ENCODE results near the gene DVL2. TPM values are rescaled to one million over a fixed set of nuclear protein-coding genes. Genes with fewer than 3 reads are reported as not detected.

The DVL2 gene
- total RNA-seq, 2 donors from 2014 or later: 32.4 to 42.4 TPM

GRCh38 chr17:7262935-7263800 is 28.9 kb upstream of the DVL2 start:
- no peak for TF ChIP-seq CTCF (IDR thresholded peaks at IDR 0.05)
- H3K36me3 ChIP-seq: no peaks in the 10 kb centered on the region
- H3K9me3 ChIP-seq: no peaks in the 10 kb centered on the region
- no peaks in the 10 kb centered on the region for H3K4me1 ChIP-seq
- no peaks in the 10 kb centered on the region for H3K27me3 ChIP-seq
- H3K9ac ChIP-seq (ENCODE audit: low read depth in 2 of 2, low read length in 2 of 2): peak overlapping the region; percentile 87 to 96
- peak overlapping the region; percentile 93 for H3K27ac ChIP-seq
- peak overlapping the region; percentile 77 for H3K4me3 ChIP-seq
- DNase-seq: peak; percentile 98
- intact Hi-C loops (cut with DNase I): loop anchor here (5.0 kb wide), 1 partner anchor 34 kb away; no protein-coding TSS in a partner anchor

GRCh38 chr17:7262192-7262934 is 28.0 kb upstream of the DVL2 start, which contains the start of gene CLDN7:
Gene CLDN7 (minus strand): TSS chr17:7262478. CDS start chr17:7262043, 435 bp downstream.
- Histone ChIP-seq H3K4me3 (peak within 1 kb of the TSS; percentile 77), H3K4me1 (no peaks in the 10 kb centered on the region), H3K9me3 (no peaks in the 10 kb centered on the region), H3K27me3 (no peaks in the 10 kb centered on the region), H3K9ac (ENCODE audit: low read depth in 2 of 2, low read length in 2 of 2) (peak within 1 kb of the TSS; percentile 87 to 96), H3K36me3 (no peaks in the 10 kb centered on the region), H3K27ac (peak within 1 kb of the TSS; percentile 93)
- TF ChIP-seq CTCF (IDR thresholded peaks at IDR 0.05): no peak
- intact Hi-C loops (cut with DNase I): loop anchor here (5.0 kb wide), 1 partner anchor 35 kb away; no protein-coding TSS in a partner anchor
- peak; percentile 96 for DNase-seq

- Histone ChIP-seq H3K4me1 (no peaks in the 10 kb centered on the region), H3K36me3 (no peaks in the 10 kb centered on the region), H3K27ac (peak overlapping the region; percentile 93), H3K9me3 (no peaks in the 10 kb centered on the region), H3K9ac (ENCODE audit: low read depth in 2 of 2, low read length in 2 of 2) (peak overlapping the region; percentile 80 to 96), H3K27me3 (no peaks in the 10 kb centered on the region), H3K4me3 (peak overlapping the region; percentile 77)
- no peak for TF ChIP-seq CTCF (IDR thresholded peaks at IDR 0.05)
- intact Hi-C loops (cut with DNase I): loop anchor here (5.0 kb wide), 1 partner anchor 36 kb away; no protein-coding TSS in a partner anchor
- DNase-seq: no peak
These were observed 27.3 kb upstream of the DVL2 start for GRCh38 chr17:7261379-7262191.

GRCh38 chr17:7260651-7261378 is 26.5 kb upstream of the DVL2 start:
- H3K27me3 ChIP-seq: no peaks in the 10 kb centered on the region

More at GRCh38 chr17:7260651-7261378, 26.5 kb upstream of the DVL2 start:
- TF ChIP-seq CTCF (IDR thresholded peaks at IDR 0.05): no peak
- Histone ChIP-seq H3K4me1 (no peaks in the 10 kb centered on the region), H3K9me3 (no peaks in the 10 kb centered on the region), H3K27ac (peak overlapping the region; percentile 93), H3K4me3 (peak overlapping the region; percentile 77), H3K36me3 (no peaks in the 10 kb centered on the region), H3K9ac (ENCODE audit: low read depth in 2 of 2, low read length in 2 of 2) (peak overlapping the region; percentile 80 to 96)
- intact Hi-C loops (cut with DNase I): loop anchor here (5.0 kb wide), 1 partner anchor 36 kb away; no protein-coding TSS in a partner anchor
- peak; percentile 86 for DNase-seq

Measured in colonic mucosa (tissue), 4 donors.